ENCODE measurements around the gene PIP4K2A. TPM values are rescaled to one million over a fixed set of nuclear protein-coding genes. Genes with fewer than 3 reads are reported as not detected.

PIP4K2A gene
- total RNA-seq, 2 donors from 2014 or later: 3.6 to 7.8 TPM

DNA sequence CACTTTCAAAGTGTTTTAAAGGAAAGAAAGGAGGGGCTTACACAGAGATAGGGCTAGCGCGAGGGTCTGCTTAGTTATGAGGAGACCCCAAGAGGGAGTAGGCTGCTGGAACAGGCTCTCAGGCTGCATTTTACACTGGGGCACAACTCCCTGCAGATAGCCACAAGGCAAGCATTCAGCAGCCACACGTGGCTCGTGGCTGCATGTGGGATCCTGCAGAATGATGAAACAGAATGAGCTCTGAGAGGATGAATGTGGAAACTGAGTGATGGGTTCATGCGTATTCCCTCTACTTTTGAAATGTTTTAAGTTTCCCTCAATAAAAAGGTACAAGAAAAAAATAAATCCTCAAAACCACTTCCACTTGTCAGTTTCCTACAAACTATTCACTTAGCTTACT is 37.0 kb downstream of the PIP4K2A start:
- Histone ChIP-seq H3K4me3 (no peak overlapping the region), H3K9me3 (no peaks in the 10 kb centered on the region), H3K36me3 (replicated peaks in 1 of 2; ENCODE audit: insufficient read depth in 1 of 2, low read depth in 2 of 2) (no peaks in the 10 kb centered on the region), H3K27ac (no peak overlapping the region), H3K4me1 (peaks cover 8% of the 10 kb centered on the region), H3K27me3 (no peaks in the 10 kb centered on the region)
- TF ChIP-seq POLR2A (IDR thresholded peaks at IDR 0.05): no peak
- TF ChIP-seq, protein P1, sequence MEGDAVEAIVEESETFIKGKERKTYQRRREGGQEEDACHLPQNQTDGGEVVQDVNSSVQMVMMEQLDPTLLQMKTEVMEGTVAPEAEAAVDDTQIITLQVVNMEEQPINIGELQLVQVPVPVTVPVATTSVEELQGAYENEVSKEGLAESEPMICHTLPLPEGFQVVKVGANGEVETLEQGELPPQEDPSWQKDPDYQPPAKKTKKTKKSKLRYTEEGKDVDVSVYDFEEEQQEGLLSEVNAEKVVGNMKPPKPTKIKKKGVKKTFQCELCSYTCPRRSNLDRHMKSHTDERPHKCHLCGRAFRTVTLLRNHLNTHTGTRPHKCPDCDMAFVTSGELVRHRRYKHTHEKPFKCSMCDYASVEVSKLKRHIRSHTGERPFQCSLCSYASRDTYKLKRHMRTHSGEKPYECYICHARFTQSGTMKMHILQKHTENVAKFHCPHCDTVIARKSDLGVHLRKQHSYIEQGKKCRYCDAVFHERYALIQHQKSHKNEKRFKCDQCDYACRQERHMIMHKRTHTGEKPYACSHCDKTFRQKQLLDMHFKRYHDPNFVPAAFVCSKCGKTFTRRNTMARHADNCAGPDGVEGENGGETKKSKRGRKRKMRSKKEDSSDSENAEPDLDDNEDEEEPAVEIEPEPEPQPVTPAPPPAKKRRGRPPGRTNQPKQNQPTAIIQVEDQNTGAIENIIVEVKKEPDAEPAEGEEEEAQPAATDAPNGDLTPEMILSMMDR (IDR thresholded peaks at IDR 0.05): no peak
- no peak for DNase-seq
- 95 to 97% methylated on average over 5 of the region's 5 CpGs for WGBS, 2 donors
- intact Hi-C loops (cut with DNase I): no loop called here
- no peak for ATAC-seq

DNA sequence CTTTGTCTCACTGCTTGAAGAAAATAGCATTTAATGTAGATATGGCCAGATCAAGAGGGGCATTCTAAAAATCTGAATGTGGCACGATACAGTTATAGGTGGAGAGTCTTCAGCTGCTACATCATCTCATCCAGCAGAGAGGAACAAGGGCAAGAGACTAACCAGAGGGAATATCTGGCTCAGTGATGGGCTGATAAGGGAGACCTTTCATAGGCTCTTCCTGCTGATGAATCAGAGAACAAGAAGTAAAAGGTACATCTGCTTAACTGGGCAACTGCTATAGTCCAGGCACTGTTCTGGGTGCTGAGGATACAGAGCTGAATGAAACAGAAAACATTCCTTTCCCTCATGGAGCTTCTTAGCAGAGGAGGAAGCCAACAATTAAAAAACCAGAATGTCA is 37.9 kb downstream of the PIP4K2A start:
- H3K4me3 ChIP-seq: no peak overlapping the region
- no peaks in the 10 kb centered on the region for H3K4me1 ChIP-seq
- DNase-seq (no peak), ATAC-seq (no peak)
- H3K9me3 ChIP-seq: no peaks in the 10 kb centered on the region
- H3K27me3 ChIP-seq: no peaks in the 10 kb centered on the region
- intact Hi-C loops (cut with DNase I): no loop called here
- H3K36me3 ChIP-seq (replicated peaks in 1 of 2; ENCODE audit: insufficient read depth in 1 of 2, low read depth in 2 of 2): no peaks in the 10 kb centered on the region
- WGBS, 2 donors: 91 to 100% methylated on average over 1 of the region's 1 CpG
- H3K27ac ChIP-seq: no peak overlapping the region
- TF ChIP-seq, protein P1 (IDR thresholded peaks at IDR 0.05): no peak
- TF ChIP-seq POLR2A (IDR thresholded peaks at IDR 0.05): no peak

DNA sequence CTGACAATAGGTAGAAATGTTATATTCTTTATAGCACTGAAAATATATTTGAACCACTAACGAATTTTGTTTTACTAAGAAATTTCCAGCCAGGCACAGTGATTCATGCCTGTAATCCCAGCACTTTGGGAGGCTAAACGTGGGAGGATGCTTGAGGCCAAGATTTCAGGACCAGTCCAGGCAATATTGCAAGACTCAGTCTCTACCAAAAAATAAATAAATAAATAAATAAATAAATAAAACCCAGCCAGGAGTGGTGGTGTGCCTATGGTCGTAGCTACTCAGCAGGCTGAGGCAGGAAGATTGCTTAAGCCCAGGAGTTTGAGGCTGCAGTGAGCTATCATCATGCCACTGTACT is 39.8 kb downstream of the PIP4K2A start:
- DNase-seq (no peak), ATAC-seq (no peak)
- Histone ChIP-seq H3K4me3 (no peak overlapping the region), H3K4me1 (no peaks in the 10 kb centered on the region), H3K27ac (no peak overlapping the region), H3K36me3 (replicated peaks in 1 of 2; ENCODE audit: insufficient read depth in 1 of 2, low read depth in 2 of 2) (no peaks in the 10 kb centered on the region), H3K27me3 (no peaks in the 10 kb centered on the region), H3K9me3 (no peaks in the 10 kb centered on the region)
- WGBS, 2 donors: 87% methylated on average over 3 of the region's 3 CpGs
- intact Hi-C loops (cut with DNase I): no loop called here
- TF ChIP-seq, protein P1 (IDR thresholded peaks at IDR 0.05): no peak
- no peak for TF ChIP-seq POLR2A (IDR thresholded peaks at IDR 0.05)

DNA sequence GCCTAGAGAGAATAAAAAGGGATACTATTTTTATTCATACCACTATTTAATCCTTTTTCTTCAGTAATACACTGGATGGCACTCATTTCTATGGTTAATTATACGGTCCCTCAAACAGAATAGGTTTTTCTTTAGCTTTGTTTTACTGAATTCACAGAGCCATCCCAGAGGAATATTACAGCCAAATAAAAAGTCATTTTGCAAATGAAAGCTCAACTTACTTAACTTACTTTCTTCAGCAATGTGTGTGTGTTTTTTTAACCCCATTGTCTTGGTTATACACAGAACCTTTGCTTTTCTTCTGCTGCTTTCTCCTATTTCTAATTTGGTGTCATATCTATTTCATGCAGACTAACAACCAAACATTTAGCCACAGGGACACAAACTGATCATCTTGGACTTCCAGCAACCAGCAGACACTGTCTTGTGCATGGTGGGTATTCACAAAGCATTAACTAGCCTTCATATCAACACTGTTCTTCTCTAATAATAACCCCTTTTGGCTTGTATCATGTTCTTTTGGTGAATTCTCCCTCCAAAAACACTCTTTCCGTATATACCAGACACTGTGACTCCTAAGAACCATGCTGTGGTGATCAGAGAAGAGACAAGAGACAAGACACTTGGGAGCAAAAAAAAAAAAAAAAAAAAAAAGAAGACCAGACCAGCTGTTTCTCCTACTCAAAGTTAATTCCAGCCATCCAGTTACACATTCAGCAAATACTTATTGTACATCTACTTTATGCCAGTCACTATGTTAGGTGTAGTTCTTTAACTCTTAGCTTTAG is 40.4 kb downstream of the PIP4K2A start:
- Histone ChIP-seq H3K4me1 (no peaks in the 10 kb centered on the region), H3K27ac (no peak overlapping the region), H3K9me3 (no peaks in the 10 kb centered on the region), H3K4me3 (no peak overlapping the region), H3K27me3 (no peaks in the 10 kb centered on the region), H3K36me3 (replicated peaks in 1 of 2; ENCODE audit: insufficient read depth in 1 of 2, low read depth in 2 of 2) (no peaks in the 10 kb centered on the region)
- TF ChIP-seq POLR2A (IDR thresholded peaks at IDR 0.05): no peak
- TF ChIP-seq, protein P1 (IDR thresholded peaks at IDR 0.05): no peak
- DNase-seq: no peak
- intact Hi-C loops (cut with DNase I): no loop called here
- 92 to 97% methylated on average over 2 of the region's 2 CpGs for WGBS, 2 donors
- no peak for ATAC-seq

DNA sequence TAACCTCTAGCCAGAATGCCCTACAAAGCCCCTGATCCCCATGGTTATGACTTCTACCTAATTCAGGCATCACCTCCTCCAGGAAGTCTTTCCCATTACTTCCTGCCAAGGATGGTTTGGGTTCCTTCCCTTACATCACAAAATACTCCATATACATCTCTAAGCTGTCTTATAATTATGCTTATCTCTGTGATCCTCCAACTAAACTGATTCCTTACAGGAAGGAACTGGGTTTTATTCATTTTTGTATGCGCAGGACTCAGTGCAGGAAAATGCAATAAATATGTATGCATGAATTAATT is 41.3 kb downstream of the PIP4K2A start:
- no peak overlapping the region for H3K4me3 ChIP-seq
- no peaks in the 10 kb centered on the region for H3K27me3 ChIP-seq
- no peak for DNase-seq
- ATAC-seq: no peak
- WGBS, 2 donors: 79 to 96% methylated on average over 1 of the region's 1 CpG
- TF ChIP-seq, protein P1 (IDR thresholded peaks at IDR 0.05): no peak
- TF ChIP-seq POLR2A (IDR thresholded peaks at IDR 0.05): no peak
- no peak overlapping the region for H3K27ac ChIP-seq
- no peaks in the 10 kb centered on the region for H3K4me1 ChIP-seq
- no peaks in the 10 kb centered on the region for H3K36me3 ChIP-seq (replicated peaks in 1 of 2; ENCODE audit: insufficient read depth in 1 of 2, low read depth in 2 of 2)
- intact Hi-C loops (cut with DNase I): no loop called here
- no peaks in the 10 kb centered on the region for H3K9me3 ChIP-seq

All from body of pancreas (tissue), 4 donors.